Measurements from ENCODE around the gene AFM.

The AFM gene

DNA sequence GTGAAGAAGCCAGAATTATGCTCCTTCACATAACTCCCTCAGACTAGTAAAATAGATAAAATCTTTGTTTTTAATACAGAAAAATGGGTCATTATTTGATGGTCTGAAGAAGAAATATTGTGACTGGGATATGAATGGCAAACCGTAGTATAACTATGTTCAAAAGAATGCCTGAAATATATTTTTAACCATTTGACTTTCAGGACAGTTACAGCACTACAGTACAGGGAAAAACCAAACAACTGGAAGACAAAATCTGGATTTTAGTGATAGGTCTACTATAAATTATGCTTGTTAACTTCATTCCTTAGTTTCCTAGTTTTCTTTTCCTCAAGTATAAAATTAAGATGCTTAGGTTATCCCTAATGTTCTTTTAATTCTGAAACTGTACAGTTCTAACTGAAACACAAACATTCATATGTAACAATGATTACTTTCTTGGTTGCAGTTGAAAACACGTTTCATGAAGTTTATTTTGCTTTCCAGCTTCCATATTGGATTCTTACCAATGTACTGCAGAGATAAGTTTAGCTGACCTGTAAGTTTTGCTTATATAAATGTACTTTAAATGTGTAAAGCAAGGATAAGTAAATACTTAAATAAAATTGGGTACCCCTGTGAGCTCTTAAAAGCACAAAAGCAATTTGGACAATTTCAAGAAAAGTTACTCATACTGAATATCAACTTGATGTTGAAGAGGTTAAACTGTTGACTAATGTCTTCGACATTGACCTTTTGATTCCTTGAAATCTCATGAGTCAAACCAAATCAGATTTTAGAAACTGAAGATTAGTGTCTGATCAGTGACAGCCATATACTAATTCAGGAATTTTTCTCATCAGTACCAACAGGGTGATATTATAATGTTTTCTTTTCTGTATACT is 44.6 kb upstream of the AFM start:
- TF ChIP-seq, protein P1, sequence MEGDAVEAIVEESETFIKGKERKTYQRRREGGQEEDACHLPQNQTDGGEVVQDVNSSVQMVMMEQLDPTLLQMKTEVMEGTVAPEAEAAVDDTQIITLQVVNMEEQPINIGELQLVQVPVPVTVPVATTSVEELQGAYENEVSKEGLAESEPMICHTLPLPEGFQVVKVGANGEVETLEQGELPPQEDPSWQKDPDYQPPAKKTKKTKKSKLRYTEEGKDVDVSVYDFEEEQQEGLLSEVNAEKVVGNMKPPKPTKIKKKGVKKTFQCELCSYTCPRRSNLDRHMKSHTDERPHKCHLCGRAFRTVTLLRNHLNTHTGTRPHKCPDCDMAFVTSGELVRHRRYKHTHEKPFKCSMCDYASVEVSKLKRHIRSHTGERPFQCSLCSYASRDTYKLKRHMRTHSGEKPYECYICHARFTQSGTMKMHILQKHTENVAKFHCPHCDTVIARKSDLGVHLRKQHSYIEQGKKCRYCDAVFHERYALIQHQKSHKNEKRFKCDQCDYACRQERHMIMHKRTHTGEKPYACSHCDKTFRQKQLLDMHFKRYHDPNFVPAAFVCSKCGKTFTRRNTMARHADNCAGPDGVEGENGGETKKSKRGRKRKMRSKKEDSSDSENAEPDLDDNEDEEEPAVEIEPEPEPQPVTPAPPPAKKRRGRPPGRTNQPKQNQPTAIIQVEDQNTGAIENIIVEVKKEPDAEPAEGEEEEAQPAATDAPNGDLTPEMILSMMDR (conservative IDR thresholded peaks at IDR 0.05; ENCODE audit: low read depth, low read length) = no peak
- DNase-seq (ENCODE audit: low read depth) = no peak
- no peak overlapping the region for H3K4me3 ChIP-seq (ENCODE audit: low read length)

DNA sequence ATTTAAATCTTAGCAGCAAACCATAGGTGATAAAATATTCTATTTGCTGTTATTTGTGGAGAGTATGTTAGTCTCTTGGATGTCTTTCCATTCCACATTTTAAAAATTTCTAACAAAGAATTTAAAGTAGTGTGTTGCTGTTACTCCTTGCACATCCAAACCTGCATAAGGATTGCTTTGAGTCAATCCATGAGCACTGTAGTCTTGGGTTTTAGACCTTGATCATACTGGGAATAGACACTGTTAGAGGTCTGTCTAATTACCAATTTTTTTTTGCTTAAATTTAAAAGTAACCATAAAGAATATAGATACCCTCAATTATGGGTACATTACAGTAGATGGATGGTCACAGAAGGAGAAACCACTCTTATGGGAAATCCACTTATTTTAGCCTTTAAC is 44.0 kb upstream of the AFM start:
- TF ChIP-seq, protein P1 (conservative IDR thresholded peaks at IDR 0.05; ENCODE audit: low read depth, low read length) = no peak

DNA sequence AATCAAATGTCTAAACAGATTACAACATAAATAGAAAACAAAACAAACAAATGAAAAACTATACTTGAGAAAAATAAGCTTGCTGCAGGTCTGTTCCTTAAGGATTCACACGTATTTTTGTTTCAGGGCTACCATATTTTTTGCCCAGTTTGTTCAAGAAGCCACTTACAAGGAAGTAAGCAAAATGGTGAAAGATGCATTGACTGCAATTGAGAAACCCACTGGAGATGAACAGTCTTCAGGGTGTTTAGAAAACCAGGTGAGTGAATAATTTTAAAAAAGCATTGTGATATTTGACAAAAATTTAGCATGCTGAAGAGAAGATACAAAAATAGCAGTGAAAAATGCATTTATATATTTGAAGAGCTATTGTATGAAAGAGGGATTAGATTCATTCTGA is 43.5 kb upstream of the AFM start:
- TF ChIP-seq, protein P1 (conservative IDR thresholded peaks at IDR 0.05; ENCODE audit: low read depth, low read length) = no peak
- no peak for DNase-seq (ENCODE audit: low read depth)
- H3K4me3 ChIP-seq (ENCODE audit: low read length) = no peak overlapping the region

More for the DNA sequence above, 44.0 kb upstream of the AFM start:
- no peak for DNase-seq (ENCODE audit: low read depth)
- no peak overlapping the region for H3K4me3 ChIP-seq (ENCODE audit: low read length)

DNA sequence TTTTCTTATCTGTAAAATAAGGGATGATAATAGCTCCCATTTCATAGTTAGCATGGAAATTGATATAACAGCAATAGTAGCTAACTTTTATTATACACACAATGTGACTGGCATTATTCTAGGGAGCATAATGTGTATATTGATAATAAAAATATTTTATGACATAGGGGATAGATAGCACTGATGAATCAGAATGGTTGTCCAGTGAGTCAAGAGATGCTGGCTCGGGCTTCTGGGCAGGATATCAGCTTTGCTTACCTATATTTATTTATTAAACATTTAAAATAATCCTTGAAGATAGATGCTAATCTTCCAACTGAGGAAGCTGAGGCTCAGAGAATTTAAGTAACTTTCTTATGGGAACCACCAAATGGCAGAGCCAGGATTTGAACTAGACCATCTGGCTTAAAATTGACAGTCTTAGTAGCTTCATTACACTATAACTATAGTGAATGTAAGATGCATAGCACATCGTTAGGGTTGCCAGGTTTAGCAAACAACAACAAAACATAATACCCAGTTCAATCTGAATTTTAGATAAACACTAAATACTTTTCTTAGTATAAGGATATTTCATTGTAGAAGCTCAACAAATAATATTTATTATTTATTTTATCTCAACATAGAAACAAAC is 42.8 kb upstream of the AFM start:
- no peak for DNase-seq (ENCODE audit: low read depth)

DNA sequence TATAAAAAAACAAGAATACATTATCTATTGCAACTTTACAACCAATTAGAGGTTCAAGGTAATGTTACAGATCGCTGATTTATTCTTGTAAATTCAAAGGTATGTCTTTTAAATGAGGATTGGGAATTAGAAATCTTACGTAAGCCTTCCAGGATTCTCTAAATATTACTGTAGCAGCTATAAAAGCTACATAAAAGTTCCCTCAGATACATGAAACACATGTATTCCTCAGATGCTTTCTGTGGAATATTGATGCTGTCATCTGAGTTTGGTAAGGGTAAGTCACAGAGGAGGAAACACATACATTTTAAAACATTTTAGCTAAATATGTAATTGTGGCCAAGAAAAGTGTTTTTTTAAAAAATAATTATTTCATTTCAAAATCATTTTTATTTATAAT is 42.1 kb upstream of the AFM start:
- H3K4me3 ChIP-seq (ENCODE audit: low read length) = no peak overlapping the region
- TF ChIP-seq, protein P1 (conservative IDR thresholded peaks at IDR 0.05; ENCODE audit: low read depth, low read length) = no peak
- DNase-seq (ENCODE audit: low read depth) = no peak

More for the DNA sequence above, 42.8 kb upstream of the AFM start:
- TF ChIP-seq, protein P1 (conservative IDR thresholded peaks at IDR 0.05; ENCODE audit: low read depth, low read length) = no peak
- H3K4me3 ChIP-seq (ENCODE audit: low read length) = no peak overlapping the region

DNA sequence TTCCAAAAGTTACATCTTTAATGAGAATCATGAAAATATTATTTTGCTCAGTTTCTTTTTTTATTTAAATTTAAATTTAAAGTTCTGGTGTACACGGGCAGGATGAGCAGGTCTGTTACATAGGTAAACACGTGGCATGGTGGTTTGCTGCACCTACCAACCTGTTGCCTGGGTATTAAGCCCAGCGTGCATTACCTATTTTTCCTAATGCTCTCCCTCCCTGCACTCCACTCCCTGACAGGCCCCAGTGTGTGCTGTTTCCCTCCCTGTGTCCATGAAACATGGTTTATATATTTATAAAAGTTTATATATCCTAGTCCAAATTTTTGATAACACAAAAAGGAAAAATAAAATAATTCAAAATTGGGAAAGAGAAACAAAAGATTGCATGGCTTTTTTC is 41.6 kb upstream of the AFM start:
- TF ChIP-seq, protein P1 (conservative IDR thresholded peaks at IDR 0.05; ENCODE audit: low read depth, low read length) = no peak
- no peak overlapping the region for H3K4me3 ChIP-seq (ENCODE audit: low read length)
- no peak for DNase-seq (ENCODE audit: low read depth)
